AG04449 (cell line): ENCODE data around the gene NRG3.

Experiments used
- CTCF ChIA-PET: fragments of 350-600 bp; formaldehyde crosslinking; extraction: SDS; loops from one replicate; lab custom pipeline; 2021; ENCODE audit warnings: antibody characterized with exemption; lab: Yijun Ruan, JAX
- POLR2A ChIA-PET: fragments of 400-600, 350-600 bp; formaldehyde crosslinking; extraction: SDS; loops from one replicate; lab custom pipeline; 2020; ENCODE audit warnings: antibody characterized with exemption, inconsistent platforms; lab: Yijun Ruan, JAX
- DNase-seq: peaks from one replicate; pipeline ENCODE4 v3.0.0-alpha.2; 2010; ENCODE audit warnings: low read depth, low spot score
- H3K4me3 ChIP-seq: 2 replicates; pipeline ENCODE4 v1.5.1; 2011; ENCODE audit warnings: low read depth, mild to moderate bottlenecking, control low read depth, low read length
- CTCF ChIP-seq: IDR thresholded peaks from one replicate; pipeline ENCODE4 v1.5.1; 2011; ENCODE audit warnings: mild to moderate bottlenecking, moderate library complexity, low read length, control low read depth, inconsistent platforms; ENCODE audit not compliant: insufficient read depth; ENCODE audit errors: missing control alignments

NRG3 gene

GRCh38 chr10:82267960-82268359, 393.0 kb downstream of the NRG3 start:
- no peak for DNase-seq
- CTCF ChIA-PET = no interaction called here
- POLR2A ChIA-PET = no interaction called here
- TF ChIP-seq CTCF = no peak
- H3K4me3 ChIP-seq = no peak overlapping the region

- ChIA-PET CTCF (no interaction called here), POLR2A (no interaction called here)
- TF ChIP-seq CTCF = no peak
- H3K4me3 ChIP-seq = no peak overlapping the region
- no peak for DNase-seq
Observed at GRCh38 chr10:82277591-82277990, 402.6 kb downstream of the NRG3 start.

- no peak overlapping the region for H3K4me3 ChIP-seq
- CTCF ChIA-PET = no interaction called here
- POLR2A ChIA-PET = no interaction called here
- DNase-seq = no peak
- no peak for TF ChIP-seq CTCF
Observed at GRCh38 chr10:82278401-82279182, 403.6 kb downstream of the NRG3 start.

GRCh38 chr10:82282782-82283456, 407.9 kb downstream of the NRG3 start:
- TF ChIP-seq CTCF = no peak
- no peak overlapping the region for H3K4me3 ChIP-seq
- ChIA-PET POLR2A (no interaction called here), CTCF (no interaction called here)
- no peak for DNase-seq

- CTCF ChIA-PET = no interaction called here
- no peak for DNase-seq
- no peak for TF ChIP-seq CTCF
- POLR2A ChIA-PET = no interaction called here
- no peak overlapping the region for H3K4me3 ChIP-seq
Observed at GRCh38 chr10:82284180-82284579, 409.2 kb downstream of the NRG3 start.

GRCh38 chr10:82288461-82288881, 413.5 kb downstream of the NRG3 start:
- ChIA-PET POLR2A (no interaction called here), CTCF (no interaction called here)
- no peak overlapping the region for H3K4me3 ChIP-seq
- no peak for TF ChIP-seq CTCF
- DNase-seq = no peak
